OCI-LY1 (cell line): ENCODE data around the gene PACS2.

Experiments
- EZH2 ChIP-seq: fragments of 200-600 bp; sonication (generic), shearing (Covaris generic); IDR thresholded peaks from 2 replicates; pipeline ENCODE4 v1.8.0; 2017; ENCODE audit warnings: borderline replicate concordance, mixed run types, mild to moderate bottlenecking, antibody characterized with exemption, low read length, moderate library complexity, mixed read lengths
- TF ChIP-seq, protein P1 (sequence below): fragments of 200-600 bp; sonication (generic), shearing (Covaris generic); IDR thresholded peaks from 2 replicates; pipeline ENCODE4 v1.5.1; 2017; ENCODE audit warnings: mild to moderate bottlenecking, antibody characterized with exemption, low read length, moderate library complexity, mixed read lengths

DNA sequence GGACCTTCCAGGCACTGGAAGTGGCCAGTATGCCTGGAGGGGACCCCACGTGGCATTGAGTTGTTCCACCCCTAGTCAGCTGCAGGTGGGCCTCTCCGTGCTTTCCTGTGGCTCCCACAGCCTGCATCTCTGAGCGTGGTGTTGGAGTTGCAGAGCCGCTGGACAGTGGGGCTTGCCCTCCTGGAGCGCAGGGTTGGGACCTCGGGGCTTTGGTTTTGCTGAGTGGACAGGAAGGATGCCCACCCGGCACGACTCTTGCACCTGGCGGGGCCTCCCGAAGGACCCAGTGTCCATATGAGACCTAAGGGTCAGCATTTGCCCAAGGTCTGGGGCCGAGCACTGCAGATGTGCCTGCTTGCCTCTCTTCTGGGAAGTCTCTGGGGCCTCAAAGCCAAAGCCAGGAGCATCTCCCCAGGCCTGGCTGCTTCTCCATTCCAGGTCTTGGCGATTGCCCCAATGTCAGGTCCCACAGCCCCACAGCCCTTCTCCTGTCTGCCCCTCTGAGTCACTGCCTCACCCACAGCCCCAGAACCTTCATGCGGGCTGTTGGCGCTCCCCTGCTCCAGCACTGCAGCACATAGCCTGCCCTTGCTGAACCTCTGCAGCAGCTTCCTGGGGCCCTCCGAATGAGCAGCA lies 1.5 kb downstream of the PACS2 start:
- no peak for TF ChIP-seq EZH2
- TF ChIP-seq, protein P1, sequence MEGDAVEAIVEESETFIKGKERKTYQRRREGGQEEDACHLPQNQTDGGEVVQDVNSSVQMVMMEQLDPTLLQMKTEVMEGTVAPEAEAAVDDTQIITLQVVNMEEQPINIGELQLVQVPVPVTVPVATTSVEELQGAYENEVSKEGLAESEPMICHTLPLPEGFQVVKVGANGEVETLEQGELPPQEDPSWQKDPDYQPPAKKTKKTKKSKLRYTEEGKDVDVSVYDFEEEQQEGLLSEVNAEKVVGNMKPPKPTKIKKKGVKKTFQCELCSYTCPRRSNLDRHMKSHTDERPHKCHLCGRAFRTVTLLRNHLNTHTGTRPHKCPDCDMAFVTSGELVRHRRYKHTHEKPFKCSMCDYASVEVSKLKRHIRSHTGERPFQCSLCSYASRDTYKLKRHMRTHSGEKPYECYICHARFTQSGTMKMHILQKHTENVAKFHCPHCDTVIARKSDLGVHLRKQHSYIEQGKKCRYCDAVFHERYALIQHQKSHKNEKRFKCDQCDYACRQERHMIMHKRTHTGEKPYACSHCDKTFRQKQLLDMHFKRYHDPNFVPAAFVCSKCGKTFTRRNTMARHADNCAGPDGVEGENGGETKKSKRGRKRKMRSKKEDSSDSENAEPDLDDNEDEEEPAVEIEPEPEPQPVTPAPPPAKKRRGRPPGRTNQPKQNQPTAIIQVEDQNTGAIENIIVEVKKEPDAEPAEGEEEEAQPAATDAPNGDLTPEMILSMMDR: no peak
